BJ (cell line): ENCODE measurements around the gene ZNF550. TPM values are rescaled to one million over a fixed set of nuclear protein-coding genes. Genes with fewer than 3 reads are reported as not detected.

Experiments used
- CTCF ChIA-PET: fragments of 350-600 bp; formaldehyde crosslinking; extraction: SDS; loops from one replicate; lab custom pipeline; 2021; ENCODE audit warnings: antibody characterized with exemption, inconsistent platforms; lab: Yijun Ruan, JAX
- POLR2A ChIA-PET: fragments of 300-600 bp; sonication (Branson Sonifier 250); formaldehyde crosslinking; extraction: SDS; loops from one replicate; lab custom pipeline; 2021; ENCODE audit warnings: antibody characterized with exemption; lab: Charles Lee
- DNase-seq: peaks from one replicate; pipeline ENCODE4 v3.0.0-alpha.2; 2011; ENCODE audit warnings: low read depth
- H3K27me3 ChIP-seq: 2 replicates; pipeline ENCODE4 v1.6.0; 2011; ENCODE audit warnings: low read length; ENCODE audit not compliant: control insufficient read depth, insufficient read depth
- H3K36me3 ChIP-seq: 2 replicates; pipeline ENCODE4 v1.5.1; 2011; ENCODE audit warnings: low read length; ENCODE audit not compliant: control insufficient read depth, insufficient read depth
- H3K4me3 ChIP-seq: 2 replicates; pipeline ENCODE4 v1.5.1; 2011; ENCODE audit warnings: low read depth, mild to moderate bottlenecking, control low read depth, low read length
- polyA plus RNA-seq: library from polyadenylated mRNA; depleted of rRNA; stranded (reverse); fragments of >200 nt; gene quantifications from 2 replicates; pipeline ENCODE4 v1.2.3, GENCODE V29; 2011
- TF ChIP-seq, protein P1 (sequence below): IDR thresholded peaks from 2 replicates; pipeline ENCODE4 v1.5.1; 2011; ENCODE audit warnings: low read depth, mild to moderate bottlenecking, control low read depth, inconsistent platforms, low read length, moderate library complexity; ENCODE audit not compliant: insufficient read depth

The ZNF550 gene
- polyA plus RNA-seq, 1 experiment, result 6.3 TPM

DNA sequence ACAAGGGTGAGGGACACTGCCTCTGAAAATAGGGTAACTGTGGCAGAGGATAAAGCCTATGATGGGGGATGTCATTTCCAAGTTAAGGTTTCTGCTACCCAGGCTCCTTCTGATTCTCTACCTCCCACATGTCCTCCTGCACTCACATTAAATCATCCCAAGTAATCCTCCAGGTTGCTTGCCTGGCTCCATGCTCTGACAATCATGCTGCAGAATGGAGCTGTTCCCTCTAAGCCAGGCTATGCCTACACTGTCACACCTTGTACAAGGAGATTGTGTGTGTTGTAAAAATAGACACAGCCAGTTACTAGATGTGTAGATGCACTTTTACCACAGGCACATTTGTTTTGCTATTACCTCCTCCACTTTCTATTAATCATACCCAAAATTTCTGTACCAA is 11.0 kb upstream of the ZNF550 start:
- H3K36me3 ChIP-seq, result peaks cover 27% of the 10 kb centered on the region
- POLR2A ChIA-PET, result no interaction called here
- DNase-seq, result no peak
- CTCF ChIA-PET, result interaction anchor here (1.6 kb wide), 1 partner anchor 8 kb away, joined by 3 read pairs; the partner anchor contains the start of gene ZNF416
- TF ChIP-seq, protein P1, sequence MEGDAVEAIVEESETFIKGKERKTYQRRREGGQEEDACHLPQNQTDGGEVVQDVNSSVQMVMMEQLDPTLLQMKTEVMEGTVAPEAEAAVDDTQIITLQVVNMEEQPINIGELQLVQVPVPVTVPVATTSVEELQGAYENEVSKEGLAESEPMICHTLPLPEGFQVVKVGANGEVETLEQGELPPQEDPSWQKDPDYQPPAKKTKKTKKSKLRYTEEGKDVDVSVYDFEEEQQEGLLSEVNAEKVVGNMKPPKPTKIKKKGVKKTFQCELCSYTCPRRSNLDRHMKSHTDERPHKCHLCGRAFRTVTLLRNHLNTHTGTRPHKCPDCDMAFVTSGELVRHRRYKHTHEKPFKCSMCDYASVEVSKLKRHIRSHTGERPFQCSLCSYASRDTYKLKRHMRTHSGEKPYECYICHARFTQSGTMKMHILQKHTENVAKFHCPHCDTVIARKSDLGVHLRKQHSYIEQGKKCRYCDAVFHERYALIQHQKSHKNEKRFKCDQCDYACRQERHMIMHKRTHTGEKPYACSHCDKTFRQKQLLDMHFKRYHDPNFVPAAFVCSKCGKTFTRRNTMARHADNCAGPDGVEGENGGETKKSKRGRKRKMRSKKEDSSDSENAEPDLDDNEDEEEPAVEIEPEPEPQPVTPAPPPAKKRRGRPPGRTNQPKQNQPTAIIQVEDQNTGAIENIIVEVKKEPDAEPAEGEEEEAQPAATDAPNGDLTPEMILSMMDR, result no peak
- no peaks in the 10 kb centered on the region for H3K27me3 ChIP-seq
- H3K4me3 ChIP-seq, result no peak overlapping the region

DNA sequence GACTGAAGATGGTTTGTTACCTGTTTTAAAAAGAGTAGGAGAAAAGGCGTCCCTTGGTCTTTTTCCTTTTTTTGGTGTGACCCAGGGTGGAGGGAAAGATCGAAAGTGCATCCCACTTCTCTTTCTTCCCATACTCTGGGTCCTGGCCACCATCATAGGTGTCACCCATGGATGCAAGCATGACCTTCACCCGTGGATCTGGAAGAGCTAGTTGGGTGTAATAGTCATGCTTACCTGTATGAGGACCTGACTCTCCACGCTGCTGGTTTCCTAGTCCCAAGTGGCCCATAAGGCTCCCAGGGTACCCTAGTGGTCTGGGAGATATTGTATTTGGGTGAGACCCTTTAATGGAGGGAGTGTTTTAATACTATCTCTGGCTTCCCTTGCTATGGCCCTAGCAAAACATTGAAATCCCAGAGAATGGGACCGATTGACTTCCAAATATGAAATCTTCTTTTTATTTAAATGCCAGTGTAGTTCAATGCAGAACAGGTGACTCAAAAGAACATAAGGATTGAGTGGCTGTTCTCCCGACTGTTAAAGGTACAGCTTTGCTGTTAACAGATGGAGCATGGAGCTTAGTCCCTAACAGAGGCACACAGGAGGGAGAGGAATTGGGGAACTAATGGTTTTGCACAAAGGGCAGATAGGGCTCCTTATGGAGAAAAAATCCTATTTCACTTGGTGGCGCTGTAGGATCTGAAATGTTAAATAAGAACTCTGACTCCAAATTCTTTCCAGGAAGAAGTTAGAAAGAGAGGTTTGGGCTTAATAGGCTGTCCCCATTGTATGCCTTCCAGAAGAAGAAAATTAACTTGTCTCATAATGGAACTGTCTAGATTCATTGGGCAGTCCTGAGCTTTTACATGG is 7.0 kb upstream of the ZNF550 start:
- ChIA-PET CTCF (interaction anchor here (0.6 kb wide), 1 partner anchor 678 kb away, joined by 3 read pairs; no protein-coding TSS in a partner anchor), POLR2A (no interaction called here)
- Histone ChIP-seq H3K4me3 (no peak overlapping the region), H3K36me3 (peaks cover 3% of the 10 kb centered on the region; the same call in 1 of the 2 replicates), H3K27me3 (no peaks in the 10 kb centered on the region)
- DNase-seq, result no peak
- TF ChIP-seq, protein P1, result no peak

DNA sequence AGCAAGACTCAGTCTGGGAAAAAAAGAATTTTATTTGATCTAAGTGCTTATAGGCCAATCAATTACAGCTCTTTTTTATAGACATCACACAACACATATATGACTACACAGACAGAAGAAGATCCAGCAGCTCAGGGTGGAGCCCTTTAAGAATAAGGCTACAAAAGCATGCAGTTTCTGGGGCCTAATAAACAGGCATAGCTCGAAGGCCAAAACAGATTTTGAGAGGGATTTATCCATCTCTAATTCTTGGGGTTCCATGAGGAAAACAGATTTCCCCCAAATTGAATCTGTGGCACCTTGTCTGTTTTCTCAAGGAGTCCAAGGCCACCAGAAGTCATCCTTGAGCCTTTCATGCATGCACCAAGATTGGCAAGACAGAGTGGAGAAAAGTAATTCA is 3.9 kb upstream of the ZNF550 start:
- TF ChIP-seq, protein P1, result no peak
- no peaks in the 10 kb centered on the region for H3K36me3 ChIP-seq
- POLR2A ChIA-PET, result no interaction called here

DNA sequence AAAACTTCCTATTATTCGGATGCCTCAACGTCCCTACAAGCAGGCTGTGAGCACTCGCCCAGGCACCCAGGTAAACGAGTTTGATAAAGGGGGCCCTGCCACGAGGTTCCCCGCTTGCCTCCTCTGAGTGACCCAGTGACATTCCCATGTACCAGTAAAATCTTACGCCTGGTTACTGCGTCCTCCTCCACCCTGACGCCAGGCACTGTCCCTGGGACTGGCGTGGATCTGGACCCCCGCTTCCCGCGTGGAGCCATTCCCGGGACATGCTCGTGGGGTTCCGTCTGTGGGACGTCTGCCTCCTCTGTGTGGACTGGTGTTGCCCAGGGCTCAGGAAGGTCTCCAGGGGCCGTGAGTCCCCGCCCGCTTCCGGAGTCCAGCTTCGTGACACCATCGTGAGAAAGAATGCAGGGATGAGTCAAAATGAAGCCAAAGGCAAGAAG is 407 bp upstream of the ZNF550 start:
- ChIA-PET CTCF (interaction anchor here (0.6 kb wide), 2 partner anchors 107 to 1144 kb away, joined by 3 read pairs; no protein-coding TSS in a partner anchor), POLR2A (no interaction called here)
- TF ChIP-seq, protein P1, result no peak
- Histone ChIP-seq H3K27me3 (no peaks in the 10 kb centered on the region), H3K4me3 (peak overlapping the region; percentile 84), H3K36me3 (peaks cover 8% of the 10 kb centered on the region)
- DNase-seq, result peak; percentile 61

More for the DNA sequence above, 3.9 kb upstream of the ZNF550 start:
- no peak overlapping the region for H3K4me3 ChIP-seq
- H3K27me3 ChIP-seq, result no peaks in the 10 kb centered on the region
- DNase-seq, result no peak
- CTCF ChIA-PET, result no interaction called here

DNA sequence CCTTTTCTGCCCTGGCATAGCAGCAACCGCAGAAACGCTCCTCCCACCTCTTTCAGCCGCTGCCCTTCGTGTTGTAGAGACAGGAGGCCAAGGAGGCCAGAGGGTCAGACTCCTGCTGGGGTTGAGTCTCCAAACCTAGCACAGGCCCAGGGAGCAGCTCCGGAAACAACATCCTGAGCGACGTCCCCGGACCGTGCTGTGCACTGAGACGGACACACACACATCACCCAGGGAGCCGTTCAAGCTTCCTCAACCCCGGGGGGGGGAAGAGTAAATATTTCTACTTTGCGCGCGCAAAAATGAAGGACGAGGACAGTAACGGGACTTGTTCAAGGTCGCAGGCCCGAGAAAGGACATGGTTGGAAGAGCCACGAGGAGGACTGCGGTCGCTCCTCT is 657 bp downstream of the ZNF550 start:
- Histone ChIP-seq H3K27me3 (no peaks in the 10 kb centered on the region), H3K4me3 (peak overlapping the region; percentile 84), H3K36me3 (peaks cover 14% of the 10 kb centered on the region)
- CTCF ChIA-PET, result interaction anchor here (0.7 to 1.1 kb wide), 2 partner anchors 13 to 22 kb away, joined by 3 to 5 read pairs; no protein-coding TSS in a partner anchor
- TF ChIP-seq, protein P1, result no peak
- POLR2A ChIA-PET, result no interaction called here
- no peak for DNase-seq
